HG02852 (cell line): Measurements from ENCODE around the gene ZRANB3.
"Not testable (repeated sequence)": the region's sequence is repeated elsewhere in the genome, so short reads cannot be mapped to it uniquely, and the experiment has no call there.

ENCODE experiments used
- ATAC-seq: cut with Tn5 transposase; IDR thresholded peaks from one replicate; pipeline ENCODE4 v1.9.1; 2021; ENCODE audit warnings: mild to moderate bottlenecking, moderate library complexity; ENCODE audit not compliant: unreplicated experiment

The ZRANB3 gene

GRCh38 chr2:135093670-135094330 lies 437.2 kb downstream of the ZRANB3 start:
- ATAC-seq = no peak

GRCh38 chr2:135093193-135093592 lies 437.8 kb downstream of the ZRANB3 start:
- no peak for ATAC-seq

GRCh38 chr2:135091681-135092080 lies 439.3 kb downstream of the ZRANB3 start:
- no peak for ATAC-seq

GRCh38 chr2:135089597-135089996 lies 441.4 kb downstream of the ZRANB3 start:
- not testable (repeated sequence) for ATAC-seq
